Activated T-cell treated with anti-CD3 and anti-CD28 coated beads, Interleukin-2, amount 50 U/mL, for 72 hours (primary cell): ENCODE data around the gene TMEM94. TPM values are rescaled to one million over a fixed set of nuclear protein-coding genes. Genes with fewer than 3 reads are reported as not detected.

ENCODE experiments used
- ATAC-seq, 2 donors: fragments of 150-1000 bp; cut with Tn5 transposase; replicated peaks in 1 of 2; 2 replicates each; pipeline ENCODE4 v1.10.0; 2021; ENCODE audit warnings: moderate library complexity in 2 of 2, mild to moderate bottlenecking in 1 of 2
- DNase-seq, 2 donors: peaks; one replicate each; pipeline ENCODE4 v3.0.0; 2021 to 2022; ENCODE audit warnings: mixed read lengths in 1 of 2
- H3K27ac Mint-ChIP-seq: one replicate; pipeline ENCODE4 v1.8.0; 2022; ENCODE audit warnings: mild to moderate bottlenecking, moderate library complexity, mixed read lengths
- H3K27me3 Mint-ChIP-seq: one replicate; pipeline ENCODE4 v1.8.0; 2022; ENCODE audit warnings: low read depth, mixed read lengths
- H3K36me3 Mint-ChIP-seq, 2 donors: one replicate each; pipeline ENCODE4 v1.8.0; 2022; ENCODE audit warnings: mixed read lengths in 2 of 2, mild to moderate bottlenecking in 1 of 2; ENCODE audit not compliant: insufficient read depth in 2 of 2
- H3K4me1 Mint-ChIP-seq: one replicate; pipeline ENCODE4 v1.8.0; 2022; ENCODE audit warnings: low read depth, mixed read lengths
- H3K4me3 Mint-ChIP-seq, 2 donors: one replicate each; pipeline ENCODE4 v1.8.0; 2022; ENCODE audit warnings: mild to moderate bottlenecking in 2 of 2, mixed read lengths in 2 of 2, moderate library complexity in 2 of 2
- H3K9me3 Mint-ChIP-seq, 2 donors: one replicate each; pipeline ENCODE4 v1.8.0; 2022; ENCODE audit warnings: mixed read lengths in 2 of 2
- total RNA-seq, 2 donors: library from RNA; stranded (reverse); gene quantifications; one replicate each; pipeline ENCODE4 v1.2.3, GENCODE V29; 2022

Gene TMEM94
- total RNA-seq, 2 donors from 2014 or later: 70.7 to 76.4 TPM

DNA sequence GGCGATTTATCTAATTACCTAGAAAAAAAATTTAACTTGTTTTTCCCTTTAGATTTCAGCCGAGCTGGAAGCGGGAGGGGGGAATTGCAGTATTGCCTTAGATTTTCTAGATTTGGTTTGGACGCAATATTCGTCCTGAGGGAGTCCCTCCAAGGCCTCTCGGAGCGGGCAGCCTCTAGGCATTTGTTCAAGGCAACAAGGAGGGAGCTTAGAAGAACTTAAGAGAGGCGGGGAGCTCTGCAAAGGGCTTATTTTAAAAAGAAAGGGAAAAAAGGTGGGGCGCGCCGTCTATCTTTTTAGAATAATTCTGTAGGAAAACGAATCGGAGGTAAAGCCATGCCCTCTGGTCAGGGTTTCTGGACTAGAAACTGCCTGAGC lies 407 bp upstream of the TMEM94 start:
- no peaks in the 10 kb centered on the region for H3K27me3 Mint-ChIP-seq
- H3K27ac Mint-ChIP-seq: peak overlapping the region; percentile 94
- H3K36me3 Mint-ChIP-seq: peaks cover 0 to 2% of the 10 kb centered on the region in 2 donors
- ATAC-seq (peak; percentile 18 to 22), DNase-seq (no peak)
- H3K9me3 Mint-ChIP-seq: no peaks in the 10 kb centered on the region
- H3K4me1 Mint-ChIP-seq: peaks cover 32% of the 10 kb centered on the region
- H3K4me3 Mint-ChIP-seq: peak overlapping the region; percentile 92 to 97

DNA sequence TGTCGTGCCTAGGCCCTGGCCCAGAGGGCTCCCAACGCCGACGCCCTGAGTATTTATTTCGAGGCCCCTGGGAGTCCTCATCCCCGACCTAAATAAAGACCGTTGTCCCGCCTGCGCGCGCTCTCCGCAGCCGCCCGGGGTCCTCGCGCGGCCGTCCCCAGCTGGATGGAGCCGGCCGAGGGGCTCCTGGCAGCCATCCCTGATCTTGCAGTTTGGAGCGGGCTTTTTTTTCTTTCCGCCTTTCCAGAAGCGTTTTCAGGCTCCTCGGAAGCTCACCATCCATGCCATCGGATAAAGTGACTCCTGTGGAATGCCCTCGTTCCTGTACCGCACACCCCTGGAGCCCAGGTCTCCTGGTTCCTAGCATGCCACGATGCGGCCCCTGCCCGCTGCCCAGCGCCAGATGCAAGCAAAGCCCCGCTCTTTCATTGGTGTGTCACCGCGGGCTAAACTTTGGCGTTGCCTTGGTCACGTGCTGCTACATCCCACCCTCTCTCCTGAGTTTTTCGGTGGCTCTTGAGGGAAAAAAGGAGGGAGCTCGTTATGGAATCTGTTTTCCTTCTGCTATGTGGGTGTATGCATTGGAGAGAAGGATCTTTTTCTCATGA lies 716 bp downstream of the TMEM94 start:
- H3K4me3 Mint-ChIP-seq: peak overlapping the region; percentile 92 to 97
- H3K27ac Mint-ChIP-seq: peak overlapping the region; percentile 96
- peak; percentile 16 to 22 for DNase-seq

DNA sequence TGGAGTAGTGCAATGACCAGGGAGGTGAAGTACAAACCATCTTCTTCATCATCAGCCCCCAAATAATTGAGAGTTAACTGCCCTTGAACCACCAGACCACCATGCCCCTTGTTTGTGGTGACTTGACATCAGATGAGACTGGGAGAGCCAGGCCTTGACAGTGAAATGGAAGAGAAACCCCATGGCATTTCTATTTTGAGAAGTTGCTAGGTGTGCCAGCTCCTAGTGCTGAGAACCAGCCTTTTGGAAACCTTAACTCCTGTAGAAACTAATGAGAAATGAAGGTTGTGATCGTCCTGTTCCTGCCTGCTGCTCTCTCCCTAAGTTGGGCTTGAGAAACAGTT lies 2.8 kb downstream of the TMEM94 start:
- ATAC-seq (no peak), DNase-seq (no peak)
- H3K27me3 Mint-ChIP-seq: no peaks in the 10 kb centered on the region
- no peak overlapping the region for H3K4me3 Mint-ChIP-seq
- H3K36me3 Mint-ChIP-seq: peaks cover 0 to 2% of the 10 kb centered on the region in 2 donors
- H3K9me3 Mint-ChIP-seq: no peaks in the 10 kb centered on the region
- H3K4me1 Mint-ChIP-seq: peaks cover 36% of the 10 kb centered on the region
- no peak overlapping the region for H3K27ac Mint-ChIP-seq

More for the DNA sequence above, 716 bp downstream of the TMEM94 start:
- no peaks in the 10 kb centered on the region for H3K27me3 Mint-ChIP-seq
- H3K36me3 Mint-ChIP-seq: peaks cover 0 to 2% of the 10 kb centered on the region in 2 donors
- no peaks in the 10 kb centered on the region for H3K9me3 Mint-ChIP-seq
- peak; percentile 9 to 23 for ATAC-seq
- H3K4me1 Mint-ChIP-seq: peaks cover 32% of the 10 kb centered on the region

DNA sequence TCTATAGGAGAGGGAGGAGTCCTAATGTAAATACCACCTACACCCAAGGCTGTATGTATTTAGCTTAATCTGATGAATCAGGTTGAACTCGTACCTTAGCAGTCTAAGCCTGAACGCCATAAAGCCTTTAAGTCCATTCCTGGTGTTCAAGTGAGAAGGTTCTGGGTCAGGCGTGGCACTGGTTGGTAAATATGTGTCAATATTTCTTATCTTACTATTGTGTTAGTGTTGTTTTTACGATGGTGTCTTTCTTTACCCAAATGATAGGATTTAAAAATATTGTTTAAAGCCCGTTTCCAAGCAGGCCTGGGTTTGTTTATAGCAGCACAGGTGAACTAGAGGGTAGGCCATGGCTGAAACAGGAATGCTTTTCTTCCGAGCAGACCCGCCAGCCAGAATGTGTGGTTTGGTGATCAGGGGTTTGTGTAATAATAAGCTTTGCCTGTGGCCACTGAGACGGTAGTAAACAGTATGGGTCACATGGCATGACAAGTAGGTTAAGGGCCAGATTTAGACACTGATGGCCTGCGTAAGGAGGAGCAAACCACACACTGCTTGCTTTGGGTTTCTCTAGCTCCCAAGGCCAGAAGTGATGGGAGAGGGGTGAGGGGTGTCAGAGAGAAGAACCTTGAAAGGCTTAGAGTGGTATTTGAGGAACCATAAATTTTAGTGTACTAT lies 3.3 kb downstream of the TMEM94 start:
- peak overlapping the region; percentile 10 for H3K27ac Mint-ChIP-seq
- peaks cover 0 to 2% of the 10 kb centered on the region in 2 donors for H3K36me3 Mint-ChIP-seq
- H3K27me3 Mint-ChIP-seq: no peaks in the 10 kb centered on the region
- ATAC-seq: no peak
- H3K4me1 Mint-ChIP-seq: peaks cover 34% of the 10 kb centered on the region
- H3K4me3 Mint-ChIP-seq: no peak overlapping the region
- no peak for DNase-seq
- H3K9me3 Mint-ChIP-seq: no peaks in the 10 kb centered on the region

DNA sequence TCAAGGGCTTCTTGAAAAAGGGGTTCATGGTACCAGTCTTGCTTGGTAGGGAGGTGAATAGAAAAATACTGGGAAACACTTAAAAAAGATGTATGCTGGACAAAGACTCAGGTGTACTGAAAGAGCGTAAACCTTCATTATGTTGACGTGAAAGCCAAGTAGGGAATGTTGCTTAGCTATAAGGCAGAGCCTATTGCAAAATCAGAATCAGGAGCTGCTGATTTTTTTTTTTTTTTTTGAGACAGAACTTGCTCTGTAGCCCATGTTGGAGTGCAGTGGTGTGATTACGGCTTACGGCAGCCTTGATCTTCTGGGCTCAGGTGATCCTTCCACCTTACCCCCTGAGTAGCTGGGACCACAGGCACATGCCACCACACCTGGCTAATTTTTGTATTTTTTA lies 3.9 kb downstream of the TMEM94 start:
- Mint-ChIP-seq H3K9me3 (no peaks in the 10 kb centered on the region), H3K27ac (no peak overlapping the region), H3K4me3 (no peak overlapping the region), H3K27me3 (no peaks in the 10 kb centered on the region), H3K4me1 (peaks cover 34% of the 10 kb centered on the region), H3K36me3 (peaks cover 0 to 2% of the 10 kb centered on the region in 2 donors)
- no peak for DNase-seq
- no peak for ATAC-seq

DNA sequence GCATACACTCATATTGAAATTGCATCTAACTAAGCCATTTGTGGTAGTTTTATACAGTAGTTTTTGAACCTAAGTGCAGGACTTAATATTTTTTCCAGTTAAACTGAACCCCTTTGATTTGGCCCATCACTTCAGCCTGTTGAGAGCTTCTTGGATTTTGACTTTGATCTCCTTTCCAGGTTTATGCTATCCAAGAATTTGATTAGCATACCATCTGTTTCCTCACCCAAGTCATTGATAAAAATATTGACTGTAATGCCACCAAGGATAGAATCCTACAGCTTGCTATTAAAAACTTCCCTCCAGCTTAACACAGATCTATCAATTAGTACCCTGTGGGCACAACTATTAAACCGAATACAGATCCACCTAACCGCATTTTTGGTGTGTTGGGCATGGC lies 7.2 kb downstream of the TMEM94 start:
- H3K9me3 Mint-ChIP-seq: no peaks in the 10 kb centered on the region
- no peaks in the 10 kb centered on the region for H3K27me3 Mint-ChIP-seq
- DNase-seq: no peak
- H3K36me3 Mint-ChIP-seq: peaks cover 0 to 1% of the 10 kb centered on the region in 2 donors
- peaks cover 13% of the 10 kb centered on the region for H3K4me1 Mint-ChIP-seq
- no peak overlapping the region for H3K4me3 Mint-ChIP-seq
- ATAC-seq: no peak
- no peak overlapping the region for H3K27ac Mint-ChIP-seq

DNA sequence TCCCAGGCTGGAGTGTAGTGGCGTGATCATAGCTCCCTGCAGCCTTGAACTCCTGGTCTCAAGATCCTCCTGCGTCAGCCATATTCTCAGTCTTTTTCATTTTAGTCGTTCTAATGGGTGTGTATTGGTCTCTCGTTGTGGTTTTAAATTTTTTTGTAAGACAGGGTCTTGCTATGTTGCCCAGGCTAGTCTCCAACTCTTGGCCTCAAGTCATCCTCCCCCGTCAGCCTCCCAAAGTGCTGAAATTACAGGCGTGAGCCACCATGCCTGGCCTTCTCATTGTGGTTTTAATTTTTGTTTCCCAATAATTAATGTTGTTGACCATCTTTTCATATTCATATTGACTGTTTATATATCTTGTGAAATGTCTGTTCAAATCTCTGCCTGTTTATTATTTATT lies 8.6 kb downstream of the TMEM94 start:
- H3K4me3 Mint-ChIP-seq: no peak overlapping the region
- H3K4me1 Mint-ChIP-seq: peaks cover 8% of the 10 kb centered on the region
- no peaks in the 10 kb centered on the region for H3K9me3 Mint-ChIP-seq
- H3K36me3 Mint-ChIP-seq: peaks cover 0 to 1% of the 10 kb centered on the region in 2 donors
- no peak for ATAC-seq
- no peak overlapping the region for H3K27ac Mint-ChIP-seq
- H3K27me3 Mint-ChIP-seq: no peaks in the 10 kb centered on the region
- no peak for DNase-seq

DNA sequence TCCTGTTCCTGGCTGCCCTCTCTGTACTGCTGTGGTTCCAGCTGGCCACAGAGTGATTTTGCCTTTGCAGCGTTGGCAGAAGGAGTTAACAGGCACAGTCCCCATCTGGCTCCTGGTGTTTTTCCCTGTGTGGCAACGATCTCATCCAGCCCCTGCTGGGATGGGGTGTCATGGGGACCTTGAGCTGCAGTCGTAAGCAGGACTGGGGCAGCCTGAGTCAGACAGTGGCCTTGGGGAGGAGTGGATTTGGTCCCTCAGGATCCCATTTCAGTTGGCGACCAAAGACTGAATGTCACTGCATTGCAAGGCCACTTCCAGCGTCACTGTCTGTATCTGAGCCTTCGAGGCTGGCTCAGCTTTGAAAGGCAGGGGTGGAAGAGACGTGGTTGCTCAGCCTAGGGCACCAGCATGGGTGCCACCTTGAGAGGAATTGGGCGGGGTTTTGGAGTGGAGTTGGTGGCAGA lies 11.9 kb downstream of the TMEM94 start:
- Mint-ChIP-seq H3K9me3 (no peaks in the 10 kb centered on the region), H3K4me1 (peaks cover 5% of the 10 kb centered on the region), H3K4me3 (no peak overlapping the region), H3K36me3 (peaks cover 0 to 1% of the 10 kb centered on the region in 2 donors), H3K27ac (no peak overlapping the region), H3K27me3 (no peaks in the 10 kb centered on the region)
- no peak for ATAC-seq
- no peak for DNase-seq

DNA sequence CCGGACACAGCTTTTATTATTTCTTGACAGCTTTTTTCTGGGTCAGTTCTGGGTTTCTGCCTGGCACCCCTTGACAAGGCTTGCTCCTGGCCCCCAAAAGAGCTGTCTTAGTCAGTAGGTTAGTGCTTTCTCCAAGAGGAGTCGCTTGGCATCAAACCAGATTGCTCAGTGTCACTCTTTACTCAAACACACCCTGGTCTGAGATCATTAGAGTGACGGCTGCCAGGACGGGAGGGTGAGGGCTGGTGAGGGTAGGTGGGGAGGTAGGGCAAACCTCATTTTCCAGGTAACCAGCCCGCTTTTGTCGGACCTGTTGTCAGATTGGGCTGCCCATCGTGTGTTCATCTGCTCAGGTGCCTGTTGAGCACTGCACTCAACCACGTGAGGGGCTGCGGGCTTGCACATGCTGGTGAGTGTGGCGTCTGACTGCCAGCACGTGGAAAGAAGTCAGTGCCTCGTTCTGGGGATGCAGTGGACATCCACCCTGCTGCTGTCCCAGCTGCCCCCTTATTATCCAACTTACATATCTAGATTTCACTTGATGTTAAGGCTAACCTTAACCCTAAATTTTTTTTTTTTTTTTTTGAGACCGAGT lies 12.4 kb downstream of the TMEM94 start:
- no peaks in the 10 kb centered on the region for H3K9me3 Mint-ChIP-seq
- no peak for ATAC-seq
- H3K27ac Mint-ChIP-seq: no peak overlapping the region
- H3K4me3 Mint-ChIP-seq: no peak overlapping the region
- no peaks in the 10 kb centered on the region for H3K4me1 Mint-ChIP-seq
- no peaks in the 10 kb centered on the region for H3K27me3 Mint-ChIP-seq
- no peak for DNase-seq
- H3K36me3 Mint-ChIP-seq: peaks cover 0 to 1% of the 10 kb centered on the region in 2 donors

DNA sequence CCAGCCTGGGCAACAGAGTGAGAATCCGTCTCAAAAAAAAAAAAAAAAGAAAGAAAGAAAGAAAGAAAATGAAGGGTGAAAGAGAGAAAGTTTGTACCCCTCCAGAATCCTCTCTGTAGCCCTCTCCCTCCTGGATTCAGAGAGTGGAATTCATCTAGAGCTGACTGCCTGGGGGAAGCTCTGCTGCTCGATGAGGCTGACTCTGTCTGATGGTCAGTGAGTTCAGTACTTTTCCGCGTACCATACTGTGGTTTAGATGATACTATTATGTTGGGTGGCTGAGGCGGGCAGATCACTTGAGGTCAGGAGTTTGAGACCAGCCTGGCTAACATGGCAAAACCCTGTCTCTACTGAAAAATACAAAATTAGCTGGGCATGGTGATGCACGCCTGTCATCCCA lies 14.8 kb downstream of the TMEM94 start:
- Mint-ChIP-seq H3K4me1 (no peaks in the 10 kb centered on the region), H3K27ac (no peak overlapping the region), H3K9me3 (no peaks in the 10 kb centered on the region), H3K4me3 (no peak overlapping the region), H3K36me3 (peaks cover 0 to 1% of the 10 kb centered on the region in 2 donors), H3K27me3 (no peaks in the 10 kb centered on the region)
- no peak for DNase-seq
- no peak for ATAC-seq

DNA sequence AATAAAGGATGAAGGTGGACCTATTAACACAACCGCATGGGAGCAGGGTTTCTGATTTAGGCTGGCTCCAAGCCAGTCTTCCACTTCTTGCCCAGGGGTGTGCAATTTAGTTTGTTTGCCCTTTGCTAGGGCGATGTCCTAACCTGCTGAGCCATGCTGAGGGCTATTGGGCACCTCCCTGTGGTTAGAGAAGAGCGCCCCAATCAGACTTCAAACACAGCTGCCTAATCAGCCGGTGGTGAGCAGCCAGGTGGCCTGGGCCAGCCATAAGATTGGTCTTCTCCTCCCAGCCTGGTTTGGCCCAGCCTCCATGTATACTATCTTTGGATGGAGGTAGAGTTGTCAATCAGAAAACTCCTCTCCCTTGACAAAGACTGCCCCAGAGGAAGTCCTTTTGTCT lies 15.7 kb downstream of the TMEM94 start:
- Mint-ChIP-seq H3K27me3 (no peaks in the 10 kb centered on the region), H3K4me1 (peaks cover 5% of the 10 kb centered on the region), H3K4me3 (no peak overlapping the region), H3K27ac (no peak overlapping the region), H3K9me3 (no peaks in the 10 kb centered on the region), H3K36me3 (peaks cover 0 to 1% of the 10 kb centered on the region in 2 donors)
- no peak for ATAC-seq
- no peak for DNase-seq

DNA sequence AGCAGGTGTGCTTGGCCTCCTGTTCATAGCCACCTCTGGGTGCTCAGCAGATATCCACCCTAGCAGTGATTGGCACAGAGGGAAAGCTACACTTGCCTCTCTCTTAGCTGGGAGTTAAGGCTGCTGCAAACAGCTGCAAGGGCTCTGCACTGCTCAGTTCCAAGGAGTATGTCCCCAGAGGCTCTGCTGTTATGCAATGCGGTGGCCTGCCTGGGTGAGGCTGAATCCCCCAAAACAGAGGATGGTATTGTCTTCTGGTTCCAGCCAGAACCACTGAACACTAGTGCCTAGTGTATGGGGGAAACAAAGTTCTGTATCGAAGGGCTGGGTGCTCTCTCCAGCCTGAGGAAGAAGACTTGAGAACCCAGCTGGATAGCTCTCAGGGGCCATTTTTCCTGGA lies 16.8 kb downstream of the TMEM94 start:
- no peak overlapping the region for H3K27ac Mint-ChIP-seq

DNA sequence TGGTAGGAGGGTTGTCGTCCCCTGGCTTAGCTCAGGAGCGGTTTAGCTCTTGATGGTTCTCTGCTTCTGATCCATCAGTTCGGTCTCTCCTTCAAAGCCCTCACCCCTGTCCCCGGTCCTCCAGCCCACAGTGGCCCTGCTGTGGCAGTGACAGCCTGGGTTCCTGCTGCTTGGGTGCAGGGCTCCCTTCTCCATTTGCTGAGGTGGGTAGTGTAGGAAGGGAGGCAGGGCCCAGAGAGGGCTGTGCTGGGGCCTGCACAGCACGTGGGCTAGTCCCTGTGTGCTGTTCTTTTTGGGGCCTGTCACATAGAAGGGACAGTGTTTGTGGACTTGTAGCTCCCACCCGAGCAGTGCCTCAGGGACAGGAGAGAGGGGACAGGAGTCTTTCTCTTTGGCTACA lies 18.3 kb downstream of the TMEM94 start:
- Mint-ChIP-seq H3K27me3 (no peaks in the 10 kb centered on the region), H3K4me1 (peaks cover 5% of the 10 kb centered on the region), H3K9me3 (no peaks in the 10 kb centered on the region), H3K36me3 (no peaks in the 10 kb centered on the region), H3K27ac (no peak overlapping the region), H3K4me3 (no peak overlapping the region)
- DNase-seq (no peak), ATAC-seq (no peak)

More for the DNA sequence above, 16.8 kb downstream of the TMEM94 start:
- ATAC-seq (no peak), DNase-seq (no peak)
- Mint-ChIP-seq H3K36me3 (no peaks in the 10 kb centered on the region), H3K27me3 (no peaks in the 10 kb centered on the region), H3K9me3 (no peaks in the 10 kb centered on the region), H3K4me1 (peaks cover 5% of the 10 kb centered on the region), H3K4me3 (no peak overlapping the region)
